NT2/D1 (cell line): ENCODE data around the gene KIF19.

Experiments used
- DNase-seq: peaks from one replicate; pipeline ENCODE4 v3.0.0-alpha.2; 2011; ENCODE audit warnings: low read depth, low spot score
- H3K27me3 ChIP-seq: 2 replicates; pipeline ENCODE4 v1.6.0; 2011; ENCODE audit warnings: mild to moderate bottlenecking; ENCODE audit not compliant: insufficient read length, insufficient read depth
- H3K36me3 ChIP-seq: 2 replicates; pipeline ENCODE4 v1.6.1; 2011; ENCODE audit warnings: mild to moderate bottlenecking, low read length, mixed read lengths; ENCODE audit not compliant: insufficient read depth, insufficient read length
- H3K4me1 ChIP-seq: 2 replicates; pipeline ENCODE4 v1.5.1; 2011; ENCODE audit not compliant: insufficient read depth, insufficient read length
- H3K4me3 ChIP-seq: 2 replicates; pipeline ENCODE4 v1.5.1; 2011; ENCODE audit warnings: low read depth; ENCODE audit not compliant: insufficient read length
- H3K9ac ChIP-seq: 2 replicates; pipeline ENCODE4 v1.6.0; 2011; ENCODE audit warnings: low read depth; ENCODE audit not compliant: insufficient read length
- H3K9me3 ChIP-seq: 2 replicates; pipeline ENCODE4 v1.5.1; 2011; ENCODE audit warnings: mild to moderate bottlenecking, low read length; ENCODE audit not compliant: insufficient read depth
- SUZ12 ChIP-seq: IDR thresholded peaks from 2 replicates; pipeline ENCODE4 v1.6.1; 2011; ENCODE audit not compliant: insufficient read length, insufficient read depth; ENCODE audit errors: extremely low read depth
- YY1 ChIP-seq: IDR thresholded peaks from 2 replicates; pipeline ENCODE4 v1.6.1; 2011; ENCODE audit not compliant: insufficient read length, insufficient read depth
- ZNF274 ChIP-seq: IDR thresholded peaks from 2 replicates; pipeline ENCODE4 v1.6.1; 2011; ENCODE audit warnings: mild to moderate bottlenecking, low read depth, low read length

The KIF19 gene

GRCh38 chr17:74343121-74343520 lies 17.1 kb downstream of the KIF19 start:
- peaks cover 2% of the 10 kb centered on the region for H3K27me3 ChIP-seq
- H3K9ac ChIP-seq = no peak overlapping the region
- DNase-seq = no peak
- H3K4me1 ChIP-seq = peaks cover 24% of the 10 kb centered on the region
- no peak for TF ChIP-seq ZNF274
- TF ChIP-seq SUZ12 = no peak
- no peak for TF ChIP-seq YY1
- H3K36me3 ChIP-seq = no peaks in the 10 kb centered on the region
- H3K9me3 ChIP-seq = no peaks in the 10 kb centered on the region
- no peak overlapping the region for H3K4me3 ChIP-seq

GRCh38 chr17:74343526-74344284 lies 17.7 kb downstream of the KIF19 start:
- Histone ChIP-seq H3K27me3 (peaks cover 4% of the 10 kb centered on the region), H3K4me3 (no peak overlapping the region), H3K36me3 (no peaks in the 10 kb centered on the region), H3K9ac (no peak overlapping the region), H3K4me1 (peaks cover 24% of the 10 kb centered on the region), H3K9me3 (no peaks in the 10 kb centered on the region)
- DNase-seq = no peak
- TF ChIP-seq SUZ12 = no peak

GRCh38 chr17:74344658-74345057 lies 18.6 kb downstream of the KIF19 start:
- no peaks in the 10 kb centered on the region for H3K36me3 ChIP-seq
- H3K4me1 ChIP-seq = peaks cover 24% of the 10 kb centered on the region
- H3K4me3 ChIP-seq = no peak overlapping the region
- H3K9ac ChIP-seq = no peak overlapping the region
- no peak for TF ChIP-seq SUZ12
- no peak for TF ChIP-seq YY1
- TF ChIP-seq ZNF274 = no peak
- H3K9me3 ChIP-seq = no peaks in the 10 kb centered on the region
- no peak for DNase-seq
- H3K27me3 ChIP-seq = peaks cover 12% of the 10 kb centered on the region

- H3K27me3 ChIP-seq = peaks cover 19% of the 10 kb centered on the region
- TF ChIP-seq ZNF274 (no peak), SUZ12 (no peak), YY1 (no peak)
- H3K4me3 ChIP-seq = no peak overlapping the region
- no peak for DNase-seq
- no peaks in the 10 kb centered on the region for H3K36me3 ChIP-seq
- H3K9ac ChIP-seq = no peak overlapping the region
- H3K4me1 ChIP-seq = peaks cover 17% of the 10 kb centered on the region
- H3K9me3 ChIP-seq = no peaks in the 10 kb centered on the region
Observed at GRCh38 chr17:74345433-74346241, 19.6 kb downstream of the KIF19 start.

- no peaks in the 10 kb centered on the region for H3K9me3 ChIP-seq
- DNase-seq = no peak
- H3K36me3 ChIP-seq = no peaks in the 10 kb centered on the region
- H3K4me1 ChIP-seq = peaks cover 15% of the 10 kb centered on the region
- H3K4me3 ChIP-seq = no peak overlapping the region
- TF ChIP-seq ZNF274 = no peak
- TF ChIP-seq YY1 = no peak
- TF ChIP-seq SUZ12 = no peak
- no peak overlapping the region for H3K9ac ChIP-seq
- peaks cover 40% of the 10 kb centered on the region for H3K27me3 ChIP-seq
Observed at GRCh38 chr17:74347646-74348045, 21.6 kb downstream of the KIF19 start.

- no peaks in the 10 kb centered on the region for H3K36me3 ChIP-seq
- H3K9me3 ChIP-seq = no peaks in the 10 kb centered on the region
- H3K4me3 ChIP-seq = no peak overlapping the region
- TF ChIP-seq SUZ12 (no peak), ZNF274 (no peak), YY1 (no peak)
- peaks cover 12% of the 10 kb centered on the region for H3K4me1 ChIP-seq
- DNase-seq = no peak
- peaks cover 54% of the 10 kb centered on the region for H3K27me3 ChIP-seq
- H3K9ac ChIP-seq = no peak overlapping the region
Observed at GRCh38 chr17:74349120-74349519, 23.1 kb downstream of the KIF19 start.

- H3K4me3 ChIP-seq = no peak overlapping the region
- no peak for DNase-seq
- no peaks in the 10 kb centered on the region for H3K36me3 ChIP-seq
- no peak overlapping the region for H3K9ac ChIP-seq
- H3K27me3 ChIP-seq = peaks cover 68% of the 10 kb centered on the region
- TF ChIP-seq SUZ12 (no peak), YY1 (no peak), ZNF274 (no peak)
- no peaks in the 10 kb centered on the region for H3K9me3 ChIP-seq
- peaks cover 6% of the 10 kb centered on the region for H3K4me1 ChIP-seq
Observed at GRCh38 chr17:74350486-74350885, 24.5 kb downstream of the KIF19 start.
